Ovary (tissue), 3 donors: Measurements from ENCODE around the gene MYD88.

Experiments used
- CTCF ChIP-seq, 3 donors: fragments of 450-650 bp in 2 of 3; fragments of 200-600 bp in 1 of 3; IDR thresholded peaks; one replicate each; pipeline versions ENCODE4 v1.5.1 to v1.8.0; 2016 to 2022; ENCODE audit warnings: antibody characterized with exemption in 3 of 3, mild to moderate bottlenecking in 1 of 3
- POLR2A ChIP-seq: fragments of 450-650 bp; IDR thresholded peaks from one replicate; pipeline ENCODE4 v1.6.1; 2017; ENCODE audit warnings: antibody characterized with exemption, mild to moderate bottlenecking, moderate library complexity
- donor health status: DM: no; HTN: no; CAD: no.

GRCh38 chr3:38137615-38138348, 679 bp upstream of the MYD88 start:
- TF ChIP-seq CTCF (IDR thresholded peaks at IDR 0.05) (no peak), POLR2A (no peak)
